ENCODE measurements around the gene NR3C1. TPM values are rescaled to one million over a fixed set of nuclear protein-coding genes. Genes with fewer than 3 reads are reported as not detected.
"Not testable (repeated sequence)": the region's sequence is repeated elsewhere in the genome, so short reads cannot be mapped to it uniquely, and the experiment has no call there.

NR3C1 gene
- total RNA-seq, 2 donors from 2014 or later, result 9.5 to 20.5 TPM

DNA sequence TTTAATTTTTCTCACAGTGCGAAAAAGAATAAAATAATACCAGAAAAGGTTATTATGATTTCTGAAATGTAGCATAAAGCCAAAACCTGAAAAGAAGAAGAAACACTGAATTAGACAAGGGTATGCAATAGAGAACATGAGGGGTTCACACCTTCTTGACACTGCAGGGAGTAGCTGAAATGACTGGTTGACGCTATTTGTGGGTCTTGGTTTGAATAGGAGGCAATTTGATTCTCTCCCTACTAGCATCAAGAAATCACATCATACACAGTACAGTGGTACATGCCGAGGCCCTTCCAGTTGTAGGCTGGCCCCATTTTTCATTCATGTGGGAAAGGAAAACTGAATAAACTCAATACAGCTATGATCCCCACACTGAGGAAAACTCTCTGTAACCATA is 68.6 kb downstream of the NR3C1 start:
- H3K9me3 Mint-ChIP-seq, result no peaks in the 10 kb centered on the region
- WGBS, 2 experiments (ENCODE audit: insufficient coverage in 1 of 2, insufficient read length in 1 of 2), result 100% methylated on average over 2 of the region's 3 CpGs; no CpG with 5 or more reads in 1 of the 2 experiments
- H3K9ac ChIP-seq (ENCODE audit: extremely low read depth, low read length, poor library complexity, severe bottlenecking), result no peak overlapping the region
- H3K36me3 Mint-ChIP-seq (ENCODE audit: low read depth), result peaks cover 8% of the 10 kb centered on the region
- no peaks in the 10 kb centered on the region for H3K36me3 ChIP-seq (ENCODE audit: control insufficient read depth, insufficient read depth, low read length)
- no peak overlapping the region for H3K27ac Mint-ChIP-seq
- H3K4me3 ChIP-seq (ENCODE audit: low read length), result no peak overlapping the region
- no peaks in the 10 kb centered on the region for H3K27me3 ChIP-seq (ENCODE audit: control insufficient read depth, insufficient read depth, low read length, poor library complexity, severe bottlenecking)
- no peaks in the 10 kb centered on the region for H3K4me1 ChIP-seq (ENCODE audit: control insufficient read depth, insufficient read depth, low read length)
- H3K4me3 Mint-ChIP-seq, result no peak overlapping the region
- no peaks in the 10 kb centered on the region for H3K9me3 ChIP-seq (ENCODE audit: control insufficient read depth, low read length)
- TF ChIP-seq, protein P1, sequence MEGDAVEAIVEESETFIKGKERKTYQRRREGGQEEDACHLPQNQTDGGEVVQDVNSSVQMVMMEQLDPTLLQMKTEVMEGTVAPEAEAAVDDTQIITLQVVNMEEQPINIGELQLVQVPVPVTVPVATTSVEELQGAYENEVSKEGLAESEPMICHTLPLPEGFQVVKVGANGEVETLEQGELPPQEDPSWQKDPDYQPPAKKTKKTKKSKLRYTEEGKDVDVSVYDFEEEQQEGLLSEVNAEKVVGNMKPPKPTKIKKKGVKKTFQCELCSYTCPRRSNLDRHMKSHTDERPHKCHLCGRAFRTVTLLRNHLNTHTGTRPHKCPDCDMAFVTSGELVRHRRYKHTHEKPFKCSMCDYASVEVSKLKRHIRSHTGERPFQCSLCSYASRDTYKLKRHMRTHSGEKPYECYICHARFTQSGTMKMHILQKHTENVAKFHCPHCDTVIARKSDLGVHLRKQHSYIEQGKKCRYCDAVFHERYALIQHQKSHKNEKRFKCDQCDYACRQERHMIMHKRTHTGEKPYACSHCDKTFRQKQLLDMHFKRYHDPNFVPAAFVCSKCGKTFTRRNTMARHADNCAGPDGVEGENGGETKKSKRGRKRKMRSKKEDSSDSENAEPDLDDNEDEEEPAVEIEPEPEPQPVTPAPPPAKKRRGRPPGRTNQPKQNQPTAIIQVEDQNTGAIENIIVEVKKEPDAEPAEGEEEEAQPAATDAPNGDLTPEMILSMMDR (conservative IDR thresholded peaks at IDR 0.05), result no peak
- no peaks in the 10 kb centered on the region for H3K27me3 Mint-ChIP-seq (ENCODE audit: insufficient read depth)
- DNase-seq, result no peak
- no peak overlapping the region for H3K27ac ChIP-seq (ENCODE audit: low read depth, low read length)
- peaks cover 8% of the 10 kb centered on the region for H3K4me1 Mint-ChIP-seq

DNA sequence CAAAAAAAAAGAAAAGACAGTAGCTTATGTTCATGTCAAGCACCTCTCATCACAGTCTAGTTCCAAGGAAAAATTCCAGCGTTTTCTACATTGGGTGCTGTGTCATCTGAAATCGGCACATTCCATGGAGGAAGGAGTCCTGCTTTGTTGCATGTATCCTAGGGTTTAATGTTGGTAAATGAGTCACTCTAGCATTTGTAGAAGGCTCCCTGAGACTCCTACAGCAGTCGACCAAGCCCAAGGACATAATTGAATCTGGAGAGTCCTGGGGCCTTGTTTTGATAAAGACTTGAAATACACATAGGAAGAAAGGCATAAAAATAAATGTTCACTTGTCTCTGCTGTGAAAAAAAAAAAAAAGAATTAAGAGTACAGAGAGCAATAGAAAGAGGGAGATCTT is 69.1 kb downstream of the NR3C1 start:
- not testable (repeated sequence) for H3K27ac ChIP-seq (ENCODE audit: low read depth, low read length); H3K9me3 Mint-ChIP-seq; H3K27me3 Mint-ChIP-seq (ENCODE audit: insufficient read depth); H3K27ac Mint-ChIP-seq; DNase-seq; H3K9ac ChIP-seq (ENCODE audit: extremely low read depth, low read length, poor library complexity, severe bottlenecking); H3K4me3 ChIP-seq (ENCODE audit: low read length); H3K36me3 Mint-ChIP-seq (ENCODE audit: low read depth); H3K9me3 ChIP-seq (ENCODE audit: control insufficient read depth, low read length); H3K36me3 ChIP-seq (ENCODE audit: control insufficient read depth, insufficient read depth, low read length); H3K27me3 ChIP-seq (ENCODE audit: control insufficient read depth, insufficient read depth, low read length, poor library complexity, severe bottlenecking); H3K4me1 ChIP-seq (ENCODE audit: control insufficient read depth, insufficient read depth, low read length); H3K4me3 Mint-ChIP-seq; H3K4me1 Mint-ChIP-seq
- 93 to 95% methylated on average over 2 to 3 of the region's 3 CpGs for WGBS, 2 experiments (ENCODE audit: insufficient coverage in 1 of 2, insufficient read length in 1 of 2)

DNA sequence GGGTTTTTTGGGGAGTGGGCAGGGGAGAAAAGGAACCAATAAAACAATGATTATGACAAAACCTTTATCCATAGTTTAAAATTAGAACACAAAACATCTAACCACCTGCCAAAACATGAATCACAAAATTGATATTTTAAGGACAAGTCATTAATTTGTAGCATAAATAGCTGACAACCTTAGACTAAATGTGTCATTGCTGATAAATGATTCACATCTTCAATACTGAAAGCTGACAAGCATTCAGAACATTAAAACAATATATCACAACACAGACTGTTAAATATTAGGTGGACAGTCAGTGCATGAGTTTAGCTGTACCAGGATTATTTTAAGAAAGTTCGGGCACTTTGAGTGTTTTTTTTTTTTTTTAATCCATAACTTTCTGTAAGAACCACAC is 71.5 kb downstream of the NR3C1 start:
- Mint-ChIP-seq H3K27ac (no peak overlapping the region), H3K4me1 (peaks cover 6% of the 10 kb centered on the region), H3K9me3 (peaks cover 20% of the 10 kb centered on the region), H3K4me3 (no peak overlapping the region), H3K36me3 (ENCODE audit: low read depth) (peaks cover 17% of the 10 kb centered on the region), H3K27me3 (ENCODE audit: insufficient read depth) (no peaks in the 10 kb centered on the region)
- WGBS, 2 experiments (ENCODE audit: insufficient coverage in 1 of 2, insufficient read length in 1 of 2), result 100% methylated on average over 1 of the region's 1 CpG; no CpG with 5 or more reads in 1 of the 2 experiments
- H3K36me3 ChIP-seq (ENCODE audit: control insufficient read depth, insufficient read depth, low read length), result no peaks in the 10 kb centered on the region
- H3K27ac ChIP-seq (ENCODE audit: low read depth, low read length), result no peak overlapping the region
- H3K9me3 ChIP-seq (ENCODE audit: control insufficient read depth, low read length), result peaks cover 11% of the 10 kb centered on the region
- H3K4me3 ChIP-seq (ENCODE audit: low read length), result no peak overlapping the region
- no peak for DNase-seq
- TF ChIP-seq, protein P1 (conservative IDR thresholded peaks at IDR 0.05), result no peak
- H3K9ac ChIP-seq (ENCODE audit: extremely low read depth, low read length, poor library complexity, severe bottlenecking), result no peak overlapping the region
- H3K27me3 ChIP-seq (ENCODE audit: control insufficient read depth, insufficient read depth, low read length, poor library complexity, severe bottlenecking), result no peaks in the 10 kb centered on the region
- H3K4me1 ChIP-seq (ENCODE audit: control insufficient read depth, insufficient read depth, low read length), result no peaks in the 10 kb centered on the region

DNA sequence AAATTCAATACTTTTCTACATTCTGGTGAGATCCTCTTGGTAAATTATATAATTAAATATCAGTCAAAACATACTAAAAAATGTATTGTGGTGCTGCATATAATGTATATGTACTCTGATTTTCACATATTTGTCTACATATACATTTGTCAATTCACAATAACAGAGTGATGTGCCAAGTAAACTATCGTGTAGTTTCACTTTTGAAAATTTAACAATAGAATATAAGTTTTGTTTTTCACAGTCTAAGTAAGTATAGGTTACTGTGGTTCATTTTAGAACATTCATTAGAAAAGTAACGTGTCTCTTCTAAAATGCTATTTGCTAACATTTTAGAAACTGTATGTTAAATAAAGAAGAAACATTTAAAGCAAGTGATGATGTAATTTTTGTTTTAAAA is 73.6 kb downstream of the NR3C1 start:
- Histone ChIP-seq H3K27ac (ENCODE audit: low read depth, low read length) (no peak overlapping the region), H3K4me1 (ENCODE audit: control insufficient read depth, insufficient read depth, low read length) (no peaks in the 10 kb centered on the region), H3K27me3 (ENCODE audit: control insufficient read depth, insufficient read depth, low read length, poor library complexity, severe bottlenecking) (no peaks in the 10 kb centered on the region), H3K9ac (ENCODE audit: extremely low read depth, low read length, poor library complexity, severe bottlenecking) (no peak overlapping the region), H3K36me3 (ENCODE audit: control insufficient read depth, insufficient read depth, low read length) (peaks cover 3% of the 10 kb centered on the region), H3K4me3 (ENCODE audit: low read length) (no peak overlapping the region), H3K9me3 (ENCODE audit: control insufficient read depth, low read length) (peaks cover 29% of the 10 kb centered on the region)
- H3K9me3 Mint-ChIP-seq, result peaks cover 29% of the 10 kb centered on the region
- H3K4me1 Mint-ChIP-seq, result peaks cover 4% of the 10 kb centered on the region
- H3K36me3 Mint-ChIP-seq (ENCODE audit: low read depth), result peaks cover 23% of the 10 kb centered on the region
- WGBS, 2 experiments (ENCODE audit: insufficient coverage in 1 of 2, insufficient read length in 1 of 2), result 90% methylated on average over 2 of the region's 2 CpGs; no CpG with 5 or more reads in 1 of the 2 experiments
- no peaks in the 10 kb centered on the region for H3K27me3 Mint-ChIP-seq (ENCODE audit: insufficient read depth)
- TF ChIP-seq, protein P1 (conservative IDR thresholded peaks at IDR 0.05), result no peak
- H3K27ac Mint-ChIP-seq, result no peak overlapping the region
- no peak overlapping the region for H3K4me3 Mint-ChIP-seq
- DNase-seq, result no peak

Data from endodermal cell (in vitro differentiated cells).